ENCODE measurements around the gene FAM3B. TPM values are rescaled to one million over a fixed set of nuclear protein-coding genes. Genes with fewer than 3 reads are reported as not detected.

Gene FAM3B
- total and polyA plus RNA-seq, 2 experiments from 2014 or later: 2.5 to 3.6 TPM

GRCh38 chr21:41365377-41366107, 48.9 kb downstream of the FAM3B start (continued):
- TF ChIP-seq REST (IDR thresholded peaks at IDR 0.05; ENCODE audit: unreplicated experiment) (no peak), STAT1 (IDR thresholded peaks at IDR 0.05; ENCODE audit: unreplicated experiment) (no peak), JUNB (IDR thresholded peaks at IDR 0.05; ENCODE audit: unreplicated experiment) (no peak), NANOG (IDR thresholded peaks at IDR 0.05; ENCODE audit: borderline replicate concordance) (no peak), CTCF (conservative IDR thresholded peaks at IDR 0.05; ENCODE audit: low read depth in 2 of 2) (no peak), POLR2AphosphoS5 (IDR thresholded peaks at IDR 0.05; ENCODE audit: low read depth) (no peak)

- ATAC-seq: no peak
- no peak overlapping the region for H3K27ac Mint-ChIP-seq
- Histone ChIP-seq H3K27me3 (ENCODE audit: insufficient read depth) (no peaks in the 10 kb centered on the region), H3K27ac (ENCODE audit: low read depth) (no peak overlapping the region), H2AFZ (no peak overlapping the region), H3K9me2 (ENCODE audit: insufficient read depth) (0 out of 2 replicates have a peak, but pooled peaks cover 10% of the 10 kb centered on the region), H3K79me2 (replicated peaks; ENCODE audit: insufficient read depth) (0 out of 2 replicates have a peak, but pooled peaks cover 7% of the 10 kb centered on the region), H3K4me3 (no peak overlapping the region), H3K36me3 (ENCODE audit: insufficient read depth) (no peaks in the 10 kb centered on the region), H4K20me1 (replicated peaks; ENCODE audit: insufficient read depth) (no peaks in the 10 kb centered on the region), H3F3A (replicated peaks; ENCODE audit: low read depth) (no peaks in the 10 kb centered on the region), H3K4me1 (ENCODE audit: insufficient read depth) (peaks cover 16% of the 10 kb centered on the region; the same call in 1 of the 2 replicates), H3K4me2 (no peak overlapping the region)
- no peaks in the 10 kb centered on the region; the same call in 2 of the 3 replicates for H3K9me3 Mint-ChIP-seq
- no peak overlapping the region for H3K4me3 Mint-ChIP-seq
- DNase-seq (ENCODE audit: low spot score): no peak
- no peaks in the 10 kb centered on the region for H3K36me3 Mint-ChIP-seq (ENCODE audit: low read depth)
- H3K4me1 Mint-ChIP-seq: peaks cover 12% of the 10 kb centered on the region
- peaks cover 7% of the 10 kb centered on the region for H3K27me3 Mint-ChIP-seq (ENCODE audit: insufficient read depth, low read depth, poor library complexity)
- TF ChIP-seq ZNF114 (CRISPR knock-in tag; IDR thresholded peaks at IDR 0.05) (no peak), ZNF331 (CRISPR knock-in tag; IDR thresholded peaks at IDR 0.05; ENCODE audit: low read depth) (no peak), ETS1 (IDR thresholded peaks at IDR 0.05) (no peak), POLR2AphosphoS5 (IDR thresholded peaks at IDR 0.05; ENCODE audit: low read depth) (no peak), EZH2phosphoT487 (IDR thresholded peaks at IDR 0.05; ENCODE audit: unreplicated experiment) (no peak), STAT1 (IDR thresholded peaks at IDR 0.05; ENCODE audit: unreplicated experiment) (no peak), EZH2 (IDR thresholded peaks at IDR 0.05; ENCODE audit: low read depth, unreplicated experiment) (no peak), CREB1 (CRISPR knock-in tag; IDR thresholded peaks at IDR 0.05; ENCODE audit: low read depth) (no peak), NANOG (IDR thresholded peaks at IDR 0.05; ENCODE audit: borderline replicate concordance) (no peak)
These were observed 50.0 kb downstream of the FAM3B start for GRCh38 chr21:41366522-41367151.

Data from GM23338 (cell line).